Nephron progenitor cell (in vitro differentiated cells): ENCODE data around the gene ABHD13.
"Not testable (repeated sequence)": the region's sequence is repeated elsewhere in the genome, so short reads cannot be mapped to it uniquely, and the experiment has no call there.

Source experiments
- DNase-seq: peaks from one replicate; pipeline ENCODE4 v3.0.0; 2021
- H3K27ac Mint-ChIP-seq: 2 replicates; pipeline ENCODE4 v1.8.0; 2021; ENCODE audit warnings: mild to moderate bottlenecking, moderate library complexity, mixed read lengths
- H3K27me3 Mint-ChIP-seq: 2 replicates; pipeline ENCODE4 v1.8.0; 2021; ENCODE audit warnings: mild to moderate bottlenecking, low read depth, mixed read lengths; ENCODE audit not compliant: poor library complexity
- H3K36me3 Mint-ChIP-seq: 2 replicates; pipeline ENCODE4 v1.8.0; 2021; ENCODE audit warnings: low read depth, mixed read lengths
- H3K4me1 Mint-ChIP-seq: 2 replicates; pipeline ENCODE4 v1.8.0; 2021; ENCODE audit warnings: mixed read lengths
- H3K4me3 Mint-ChIP-seq: 2 replicates; pipeline ENCODE4 v1.8.0; 2021; ENCODE audit warnings: mild to moderate bottlenecking, moderate library complexity, mixed read lengths
- H3K9me3 Mint-ChIP-seq: 2 replicates; pipeline ENCODE4 v1.8.0; 2021; ENCODE audit warnings: mild to moderate bottlenecking, moderate library complexity, mixed read lengths
- TF ChIP-seq, protein P1 (sequence below): fragments of 200-600 bp; sonication (generic); IDR thresholded peaks from 2 replicates; pipeline ENCODE4 v1.5.0; 2021; ENCODE audit warnings: antibody characterized with exemption

ABHD13 gene

DNA sequence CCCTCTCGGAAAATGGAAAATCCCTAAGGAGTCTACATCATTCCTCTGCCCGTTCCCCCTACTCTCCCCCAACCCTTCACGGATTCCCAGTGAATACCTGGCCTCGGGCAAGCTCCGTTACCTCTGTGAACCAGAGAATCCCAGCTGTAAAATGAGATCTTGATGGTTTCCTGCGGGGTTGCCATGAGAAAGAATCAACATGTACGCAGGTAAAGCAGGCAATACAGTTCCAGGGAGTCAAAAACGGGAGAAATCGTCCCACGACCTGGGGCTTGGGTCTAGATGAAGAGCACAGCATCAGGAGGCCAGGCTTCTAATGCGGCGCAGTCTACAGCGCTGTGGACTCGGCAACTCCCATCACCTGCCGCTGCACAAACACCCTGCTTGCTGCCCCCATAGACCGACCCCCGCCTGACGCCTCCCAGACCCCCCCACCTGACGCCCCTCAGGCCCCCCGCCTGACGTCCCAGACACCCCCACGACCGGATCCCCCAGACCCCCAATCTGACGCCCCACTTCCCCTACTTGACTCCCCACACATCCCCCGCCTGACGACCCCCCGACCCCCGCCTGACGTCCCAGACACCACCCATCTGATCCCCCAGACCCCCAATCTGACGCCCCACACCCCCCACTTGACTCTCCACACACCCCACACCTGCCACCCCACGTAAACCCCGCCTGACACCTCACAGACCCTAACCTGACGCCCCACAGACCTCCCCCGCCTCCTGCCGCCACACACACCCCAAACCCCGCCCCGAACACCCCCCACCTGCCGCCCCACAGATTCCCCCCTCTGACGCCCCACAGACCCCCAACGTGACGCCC, 3.5 kb upstream of the ABHD13 start:
- Mint-ChIP-seq H3K4me1 (peaks cover 37% of the 10 kb centered on the region), H3K9me3 (no peaks in the 10 kb centered on the region), H3K4me3 (peak overlapping the region; percentile 89), H3K27me3 (peaks cover 3% of the 10 kb centered on the region), H3K36me3 (no peaks in the 10 kb centered on the region), H3K27ac (no peak overlapping the region)
- DNase-seq, result peak; percentile 18
- TF ChIP-seq, protein P1, sequence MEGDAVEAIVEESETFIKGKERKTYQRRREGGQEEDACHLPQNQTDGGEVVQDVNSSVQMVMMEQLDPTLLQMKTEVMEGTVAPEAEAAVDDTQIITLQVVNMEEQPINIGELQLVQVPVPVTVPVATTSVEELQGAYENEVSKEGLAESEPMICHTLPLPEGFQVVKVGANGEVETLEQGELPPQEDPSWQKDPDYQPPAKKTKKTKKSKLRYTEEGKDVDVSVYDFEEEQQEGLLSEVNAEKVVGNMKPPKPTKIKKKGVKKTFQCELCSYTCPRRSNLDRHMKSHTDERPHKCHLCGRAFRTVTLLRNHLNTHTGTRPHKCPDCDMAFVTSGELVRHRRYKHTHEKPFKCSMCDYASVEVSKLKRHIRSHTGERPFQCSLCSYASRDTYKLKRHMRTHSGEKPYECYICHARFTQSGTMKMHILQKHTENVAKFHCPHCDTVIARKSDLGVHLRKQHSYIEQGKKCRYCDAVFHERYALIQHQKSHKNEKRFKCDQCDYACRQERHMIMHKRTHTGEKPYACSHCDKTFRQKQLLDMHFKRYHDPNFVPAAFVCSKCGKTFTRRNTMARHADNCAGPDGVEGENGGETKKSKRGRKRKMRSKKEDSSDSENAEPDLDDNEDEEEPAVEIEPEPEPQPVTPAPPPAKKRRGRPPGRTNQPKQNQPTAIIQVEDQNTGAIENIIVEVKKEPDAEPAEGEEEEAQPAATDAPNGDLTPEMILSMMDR, result no peak

DNA sequence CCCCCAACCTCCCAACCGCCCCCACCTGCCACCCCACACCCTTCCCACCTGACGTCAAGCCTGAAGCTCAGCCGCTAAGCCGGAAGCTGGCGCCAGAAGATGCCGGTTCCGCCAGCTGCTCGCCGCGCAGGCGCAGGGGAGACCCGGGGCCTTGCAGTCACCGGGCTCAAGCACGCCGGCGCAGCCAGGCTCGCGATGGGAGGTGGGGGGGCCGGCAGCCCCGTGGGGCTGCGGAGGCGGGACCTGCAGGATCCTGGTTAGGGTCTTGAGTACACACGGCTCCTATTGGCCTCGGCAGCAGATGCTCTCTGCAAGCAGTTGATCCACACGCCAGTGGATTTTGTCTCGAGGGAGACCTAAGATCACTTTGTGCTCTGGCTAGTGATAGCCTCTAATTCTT, 2.8 kb upstream of the ABHD13 start, which contains the start of gene LIG4:
LIG4 (minus strand) TSS at position 101 of the 400 bp plus-strand sequence. CDS start 4,268 bp downstream, outside the sequence.
- Mint-ChIP-seq H3K9me3 (no peaks in the 10 kb centered on the region), H3K36me3 (no peaks in the 10 kb centered on the region), H3K4me3 (peak within 1 kb of the TSS; percentile 89), H3K27me3 (peaks cover 3% of the 10 kb centered on the region), H3K27ac (no peak within 1 kb of the TSS), H3K4me1 (peaks cover 44% of the 10 kb centered on the region)
- DNase-seq, result peak; percentile 93
- TF ChIP-seq, protein P1, result no peak

DNA sequence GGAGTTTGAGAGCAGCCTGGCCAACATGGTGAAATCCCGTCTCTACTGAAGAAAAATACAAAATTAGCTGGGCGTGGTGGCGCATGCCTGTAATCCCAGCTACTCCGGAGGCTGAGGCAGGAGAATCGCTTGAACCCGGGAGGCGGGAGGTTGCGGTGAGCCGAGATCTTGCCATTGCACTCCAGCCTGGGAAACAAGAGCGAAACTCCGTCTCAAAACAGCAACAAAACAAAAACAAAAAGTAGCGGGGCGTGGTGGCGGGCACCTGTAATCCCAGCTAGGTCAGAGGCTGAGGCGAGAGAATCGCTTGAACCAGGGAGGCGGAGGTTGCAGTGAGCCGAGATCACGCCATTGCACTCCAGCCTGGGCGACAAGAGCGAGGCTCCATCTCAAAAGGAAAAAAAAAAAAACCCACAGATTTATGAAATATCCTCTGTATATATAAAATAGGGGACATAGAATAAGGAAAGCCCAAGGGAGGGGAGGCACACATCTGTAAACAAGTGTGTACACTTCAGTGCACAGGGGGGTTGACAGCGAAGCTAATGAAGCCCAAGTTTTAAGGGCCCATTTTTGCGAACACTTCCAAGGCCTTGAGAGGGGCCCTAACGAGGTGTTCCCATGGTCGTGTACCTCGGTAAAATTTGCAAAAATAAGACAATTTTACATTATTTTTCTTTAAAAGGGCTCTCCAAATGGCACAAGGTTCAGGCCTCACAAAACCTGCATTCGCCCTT, 717 bp upstream of the ABHD13 start:
- not testable (repeated sequence) for H3K9me3 Mint-ChIP-seq, H3K27me3 Mint-ChIP-seq, DNase-seq, H3K36me3 Mint-ChIP-seq
- Mint-ChIP-seq H3K4me1 (peaks cover 49% of the 10 kb centered on the region), H3K27ac (peak overlapping the region; percentile 97), H3K4me3 (peak overlapping the region; percentile 89)

GRCh38 chr13:108220041-108220440, 1.8 kb downstream of the ABHD13 start:
- H3K27me3 Mint-ChIP-seq, result peaks cover 3% of the 10 kb centered on the region
- no peaks in the 10 kb centered on the region for H3K9me3 Mint-ChIP-seq
- no peaks in the 10 kb centered on the region for H3K36me3 Mint-ChIP-seq
- no peak overlapping the region for H3K27ac Mint-ChIP-seq
- H3K4me3 Mint-ChIP-seq, result peak overlapping the region; percentile 89
- TF ChIP-seq, protein P1, result no peak
- no peak for DNase-seq
- H3K4me1 Mint-ChIP-seq, result peaks cover 42% of the 10 kb centered on the region

GRCh38 chr13:108223687-108224503, 5.7 kb downstream of the ABHD13 start:
- Mint-ChIP-seq H3K4me3 (no peak overlapping the region), H3K27ac (no peak overlapping the region), H3K36me3 (no peaks in the 10 kb centered on the region), H3K9me3 (no peaks in the 10 kb centered on the region), H3K27me3 (no peaks in the 10 kb centered on the region), H3K4me1 (peaks cover 41% of the 10 kb centered on the region)
- TF ChIP-seq, protein P1, result no peak
- no peak for DNase-seq

DNA sequence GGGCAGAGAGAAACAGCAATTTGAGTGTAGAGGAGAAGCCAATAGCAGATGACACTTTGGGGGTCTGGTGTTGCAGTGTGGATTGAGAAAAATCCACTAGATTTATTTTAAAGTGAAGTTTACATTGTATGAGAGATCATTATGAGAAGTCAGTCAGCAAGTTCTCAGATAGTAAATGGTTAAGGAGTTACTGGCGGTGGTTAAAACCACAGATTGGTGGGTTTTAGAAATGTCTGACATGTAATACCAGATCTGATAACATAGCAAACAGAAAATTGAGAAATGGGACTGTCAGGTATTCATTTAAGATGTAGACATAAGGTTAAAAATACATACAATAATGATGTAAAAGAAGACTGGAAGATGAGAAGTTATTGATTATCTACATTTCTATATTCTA, 7.2 kb downstream of the ABHD13 start:
- H3K36me3 Mint-ChIP-seq, result peaks cover 11% of the 10 kb centered on the region
- no peak for DNase-seq
- H3K4me1 Mint-ChIP-seq, result peaks cover 26% of the 10 kb centered on the region
- TF ChIP-seq, protein P1, result no peak
- H3K27ac Mint-ChIP-seq, result no peak overlapping the region
- H3K4me3 Mint-ChIP-seq, result no peak overlapping the region
- H3K9me3 Mint-ChIP-seq, result no peaks in the 10 kb centered on the region
- H3K27me3 Mint-ChIP-seq, result no peaks in the 10 kb centered on the region
